ENCODE data around the gene CRYZL1.
"Not testable (repeated sequence)": the region's sequence is repeated elsewhere in the genome, so short reads cannot be mapped to it uniquely, and the experiment has no call there.

GRCh38 chr21:33576741-33577141, 64.8 kb downstream of the CRYZL1 start:
- not testable (repeated sequence) for TF ChIP-seq CTCF, POLR2A (IDR thresholded peaks at IDR 0.05)

Measured in testis (tissue), 2 donors.